ENCODE measurements around the gene IKBIP.

- no peak for TF ChIP-seq POU6F1 (CRISPR knock-in tag; IDR thresholded peaks at IDR 0.05; ENCODE audit: borderline replicate concordance, low read depth)
- TF ChIP-seq RARB (CRISPR knock-in tag; IDR thresholded peaks at IDR 0.05) = no peak
- no peak for TF ChIP-seq ZFP30 (CRISPR knock-in tag; IDR thresholded peaks at IDR 0.05)
- TF ChIP-seq SNAI2 (CRISPR knock-in tag; IDR thresholded peaks at IDR 0.05) = no peak
- TF ChIP-seq ZFP3 (CRISPR knock-in tag; IDR thresholded peaks at IDR 0.05) = no peak
- TF ChIP-seq ESRRG (CRISPR knock-in tag; IDR thresholded peaks at IDR 0.05) = no peak
These were observed 57.5 kb downstream of the IKBIP start for GRCh38 chr12:98587084-98587483.

Data from SK-N-SH treated with all-trans-retinoic acid at 6 μM for 48 hours (cell line).